Endothelial cell of umbilical vein (primary cell): ENCODE measurements around the gene CCR5. TPM values are rescaled to one million over a fixed set of nuclear protein-coding genes. Genes with fewer than 3 reads are reported as not detected.

Source experiments
- BruUV-seq: library from RNA; stranded (reverse); fragments of 400-500 nt; replicated peaks from 2 replicates; lab custom pipeline; 2021; lab: Mats Ljungman, UMichigan
- CTCF ChIA-PET: fragments of 300-600, 350-600 bp; sonication (Branson Sonifier 250); formaldehyde crosslinking; loops from one replicate; lab custom pipeline; 2021; ENCODE audit warnings: antibody characterized with exemption, inconsistent platforms; lab: Charles Lee
- POLR2A ChIA-PET: fragments of 300-600, 350-600 bp; sonication (Branson Sonifier 250); formaldehyde crosslinking; loops from one replicate; lab custom pipeline; 2021; ENCODE audit warnings: antibody characterized with exemption, inconsistent platforms; lab: Charles Lee
- DNase-seq: peaks from one replicate; pipeline ENCODE4 v3.0.0-alpha.2; 2011; ENCODE audit warnings: low read depth, low spot score
- FAIRE-seq: peaks from 2 replicates; lab custom pipeline; 2011; peaks lifted over from hg19 to GRCh38; lab: Jason Lieb, UNC
- H2AFZ ChIP-seq: 2 replicates; pipeline ENCODE4 v1.6.0; 2012; ENCODE audit warnings: low read depth, low read length, control low read depth, inconsistent platforms
- H3K27ac ChIP-seq: 2 replicates; pipeline ENCODE4 v1.5.1; 2011; ENCODE audit warnings: low read depth, mild to moderate bottlenecking, control low read depth, low read length, moderate library complexity; ENCODE audit not compliant: insufficient read depth
- H3K27me3 ChIP-seq, 2 experiments: 2 replicates each; pipeline versions ENCODE4 v1.6.0 to v1.6.1; 2011; ENCODE audit warnings: low read length in 2 of 2, mixed read lengths in 1 of 2; ENCODE audit not compliant: control insufficient read depth in 2 of 2, insufficient read depth in 2 of 2
- H3K36me3 ChIP-seq, 2 experiments: 2 replicates in 1 of 2; 3 replicates in 1 of 2; pipeline ENCODE4 v1.5.1; 2011; ENCODE audit warnings: low read length in 2 of 2, mild to moderate bottlenecking in 1 of 2, moderate library complexity in 1 of 2; ENCODE audit not compliant: control insufficient read depth in 2 of 2, insufficient read depth in 2 of 2; ENCODE audit errors: extremely low read depth in 1 of 2
- H3K4me1 ChIP-seq: 3 replicates; pipeline ENCODE4 v1.5.1; 2011; ENCODE audit warnings: mild to moderate bottlenecking, low read length; ENCODE audit not compliant: control insufficient read depth, insufficient read depth; ENCODE audit errors: extremely low read depth
- H3K4me2 ChIP-seq: 2 replicates; pipeline ENCODE4 v1.6.1; 2011; ENCODE audit warnings: low read length, control low read depth, mixed read lengths; ENCODE audit not compliant: insufficient read depth
- H3K4me3 ChIP-seq, 3 experiments: fragments of 200-600 bp in 1 of 3; sonication (generic), shearing (Covaris generic) in 1 of 3; replicated peaks in 1 of 3; 2 replicates each; pipeline ENCODE4 v1.5.1; 2011 to 2016; ENCODE audit warnings: control low read depth in 3 of 3, low read length in 3 of 3, mild to moderate bottlenecking in 2 of 3, inconsistent platforms in 1 of 3, low read depth in 1 of 3, moderate library complexity in 1 of 3; ENCODE audit not compliant: insufficient read depth in 1 of 3
- H3K79me2 ChIP-seq: 2 replicates; pipeline ENCODE4 v1.6.0; 2012; ENCODE audit warnings: low read length, inconsistent platforms; ENCODE audit not compliant: control insufficient read depth, insufficient read depth
- H3K9ac ChIP-seq: replicated peaks from 2 replicates; pipeline ENCODE3; 2011; ENCODE audit warnings: low read length, control low read depth; ENCODE audit not compliant: insufficient read depth; ENCODE audit errors: extremely low read depth
- H3K9me1 ChIP-seq: replicated peaks from 3 replicates; pipeline ENCODE4 v1.6.0; 2011; ENCODE audit warnings: mild to moderate bottlenecking, low read length; ENCODE audit not compliant: control insufficient read depth, insufficient read depth; ENCODE audit errors: extremely low read depth
- H3K9me3 ChIP-seq: replicated peaks from 2 replicates; pipeline ENCODE4 v1.5.1; 2012; ENCODE audit warnings: low read length, inconsistent platforms; ENCODE audit not compliant: control insufficient read depth, insufficient read depth
- H4K20me1 ChIP-seq: replicated peaks from 2 replicates; pipeline ENCODE3; 2011; ENCODE audit warnings: mild to moderate bottlenecking, low read length; ENCODE audit not compliant: control insufficient read depth, insufficient read depth; ENCODE audit errors: extremely low read depth
- GATA2 ChIP-seq: IDR thresholded peaks from 2 replicates; pipeline ENCODE4 v1.7.0; 2011; ENCODE audit warnings: low read depth, mild to moderate bottlenecking, moderate library complexity, mixed read lengths, low read length; ENCODE audit not compliant: insufficient read length, insufficient read depth
- JUN ChIP-seq: IDR thresholded peaks from 2 replicates; pipeline ENCODE4 v1.6.1; 2011; ENCODE audit warnings: borderline replicate concordance, low read depth; ENCODE audit not compliant: insufficient read length, insufficient read depth
- MYC ChIP-seq: IDR thresholded peaks from one replicate; pipeline ENCODE4 v1.6.1; 2011; ENCODE audit warnings: mild to moderate bottlenecking, low read depth, low read length
- POLR2A ChIP-seq: IDR thresholded peaks from 2 replicates; pipeline ENCODE4 v1.6.1; 2012; ENCODE audit warnings: low read depth, mild to moderate bottlenecking, control low read depth, low read length
- POLR2AphosphoS5 ChIP-seq: IDR thresholded peaks from 2 replicates; pipeline ENCODE4 v1.6.1; 2012; ENCODE audit warnings: low read depth, mild to moderate bottlenecking, control low read depth, low read length, moderate library complexity; ENCODE audit not compliant: insufficient read depth
- dilution Hi-C: fragments of 300-500 bp; cut with MboI; formaldehyde crosslinking; loops from one replicate; pipeline ENCODE4 v1.15.0; 2019; ENCODE audit warnings: low sequenced_read_pairs; ENCODE audit not compliant: extremely low pct_ligation_motif_present
- intact Hi-C: fragments of 100-400 bp; cut with micrococcal nuclease; formaldehyde crosslinking; loops from one replicate; pipeline ENCODE4 v1.10.0; 2022
- polyA plus RNA-seq, 4 experiments: library from polyadenylated mRNA; depleted of rRNA in 3 of 4; stranded (reverse) in 3 of 4; unstranded in 1 of 4; fragments of >200 nt; gene quantifications; 2 replicates each; pipeline versions ENCODE4 v1.2.1 to v1.2.3, GENCODE V29; 2011 to 2012; ENCODE audit warnings: missing spikeins in 1 of 4
- total RNA-seq: library from RNA; stranded (reverse); gene quantifications from 2 replicates; pipeline ENCODE4 v1.2.3, GENCODE V29; 2021
- TF ChIP-seq, protein P1 (sequence below): IDR thresholded peaks from 2 replicates; pipeline ENCODE4 v1.6.1; 2011; ENCODE audit not compliant: insufficient read depth, insufficient read length
- TF ChIP-seq, protein P2 (sequence below), 2 donors: IDR thresholded peaks; 1 replicate in 1 of 2; 2 replicates in 1 of 2; pipeline ENCODE4 v1.5.1; 2011; ENCODE audit warnings: low read length in 2 of 2, mild to moderate bottlenecking in 2 of 2, moderate library complexity in 2 of 2, control low read depth in 1 of 2, inconsistent platforms in 1 of 2, low read depth in 1 of 2; ENCODE audit not compliant: insufficient read depth in 1 of 2; ENCODE audit errors: extremely low read depth in 1 of 2

CCR5 gene
- total and polyA plus RNA-seq, 2 donors (not counting 3 experiments of a cell fraction or from before 2014, with no cell fraction given): not detected

GRCh38 chr3:46412786-46413298, 42.1 kb downstream of the CCR5 start:
- Histone ChIP-seq H3K9me3 (no peaks in the 10 kb centered on the region), H3K79me2 (no peaks in the 10 kb centered on the region), H4K20me1 (no peaks in the 10 kb centered on the region), H3K4me3 (peak overlapping the region in 1 of 3 experiments; percentile 40), H2AFZ (peak overlapping the region; percentile 79), H3K4me2 (peak overlapping the region; percentile 80), H3K9ac (no peak overlapping the region), H3K27me3 (no peaks in the 10 kb centered on the region), H3K4me1 (peaks cover 32% of the 10 kb centered on the region), H3K27ac (peak overlapping the region; percentile 53), H3K9me1 (no peaks in the 10 kb centered on the region), H3K36me3 (no peaks in the 10 kb centered on the region)
- peak; percentile 79 for DNase-seq
- ChIA-PET CTCF (interaction anchor here (1.4 to 2.0 kb wide), 2 partner anchors 14 to 136 kb away, joined by 4 to 7 read pairs; no protein-coding TSS in a partner anchor), POLR2A (no interaction called here)
- no TSS peak for BruUV-seq
- TF ChIP-seq GATA2: peak; percentile 23
- TF ChIP-seq, protein P1, sequence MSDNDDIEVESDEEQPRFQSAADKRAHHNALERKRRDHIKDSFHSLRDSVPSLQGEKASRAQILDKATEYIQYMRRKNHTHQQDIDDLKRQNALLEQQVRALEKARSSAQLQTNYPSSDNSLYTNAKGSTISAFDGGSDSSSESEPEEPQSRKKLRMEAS: no peak
- no peak for TF ChIP-seq POLR2AphosphoS5
- no peak for TF ChIP-seq POLR2A
- TF ChIP-seq MYC: no peak
- peak; percentile 30 for TF ChIP-seq JUN
- TF ChIP-seq, protein P2, sequence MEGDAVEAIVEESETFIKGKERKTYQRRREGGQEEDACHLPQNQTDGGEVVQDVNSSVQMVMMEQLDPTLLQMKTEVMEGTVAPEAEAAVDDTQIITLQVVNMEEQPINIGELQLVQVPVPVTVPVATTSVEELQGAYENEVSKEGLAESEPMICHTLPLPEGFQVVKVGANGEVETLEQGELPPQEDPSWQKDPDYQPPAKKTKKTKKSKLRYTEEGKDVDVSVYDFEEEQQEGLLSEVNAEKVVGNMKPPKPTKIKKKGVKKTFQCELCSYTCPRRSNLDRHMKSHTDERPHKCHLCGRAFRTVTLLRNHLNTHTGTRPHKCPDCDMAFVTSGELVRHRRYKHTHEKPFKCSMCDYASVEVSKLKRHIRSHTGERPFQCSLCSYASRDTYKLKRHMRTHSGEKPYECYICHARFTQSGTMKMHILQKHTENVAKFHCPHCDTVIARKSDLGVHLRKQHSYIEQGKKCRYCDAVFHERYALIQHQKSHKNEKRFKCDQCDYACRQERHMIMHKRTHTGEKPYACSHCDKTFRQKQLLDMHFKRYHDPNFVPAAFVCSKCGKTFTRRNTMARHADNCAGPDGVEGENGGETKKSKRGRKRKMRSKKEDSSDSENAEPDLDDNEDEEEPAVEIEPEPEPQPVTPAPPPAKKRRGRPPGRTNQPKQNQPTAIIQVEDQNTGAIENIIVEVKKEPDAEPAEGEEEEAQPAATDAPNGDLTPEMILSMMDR (IDR thresholded peaks at IDR 0.05; ENCODE audit: extremely low read depth in 1 of 2, insufficient read depth in 1 of 2, low read depth in 1 of 2, low read length in 2 of 2): no peak
- peak; percentile 53 for FAIRE-seq
- intact Hi-C loops: loop anchor here (5.0 kb wide), 1 partner anchor 416 kb away; the partner anchor contains the start of gene FYCO1
- dilution Hi-C loops: no loop called here
